ENCODE results near the gene VEZT.

DNA sequence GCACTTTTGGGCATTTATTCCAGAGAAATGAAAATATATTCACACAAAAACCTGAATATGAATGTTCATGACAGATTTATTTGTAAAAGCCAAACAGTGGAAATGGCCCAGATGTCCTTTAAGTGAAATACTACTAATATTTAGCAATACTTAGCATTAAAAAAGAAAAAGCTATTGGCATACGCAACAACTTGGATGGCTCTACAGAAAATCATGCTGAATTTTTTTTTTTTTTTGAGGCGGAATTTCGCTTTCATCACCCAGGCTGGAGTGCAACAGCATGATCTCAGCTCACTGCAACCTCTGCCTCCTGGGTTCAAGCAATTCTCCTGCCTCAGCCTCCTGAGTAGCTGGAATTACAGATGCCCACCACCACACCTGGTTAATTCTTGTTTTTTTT is 24.5 kb upstream of the VEZT start:
- TF ChIP-seq, protein P1, sequence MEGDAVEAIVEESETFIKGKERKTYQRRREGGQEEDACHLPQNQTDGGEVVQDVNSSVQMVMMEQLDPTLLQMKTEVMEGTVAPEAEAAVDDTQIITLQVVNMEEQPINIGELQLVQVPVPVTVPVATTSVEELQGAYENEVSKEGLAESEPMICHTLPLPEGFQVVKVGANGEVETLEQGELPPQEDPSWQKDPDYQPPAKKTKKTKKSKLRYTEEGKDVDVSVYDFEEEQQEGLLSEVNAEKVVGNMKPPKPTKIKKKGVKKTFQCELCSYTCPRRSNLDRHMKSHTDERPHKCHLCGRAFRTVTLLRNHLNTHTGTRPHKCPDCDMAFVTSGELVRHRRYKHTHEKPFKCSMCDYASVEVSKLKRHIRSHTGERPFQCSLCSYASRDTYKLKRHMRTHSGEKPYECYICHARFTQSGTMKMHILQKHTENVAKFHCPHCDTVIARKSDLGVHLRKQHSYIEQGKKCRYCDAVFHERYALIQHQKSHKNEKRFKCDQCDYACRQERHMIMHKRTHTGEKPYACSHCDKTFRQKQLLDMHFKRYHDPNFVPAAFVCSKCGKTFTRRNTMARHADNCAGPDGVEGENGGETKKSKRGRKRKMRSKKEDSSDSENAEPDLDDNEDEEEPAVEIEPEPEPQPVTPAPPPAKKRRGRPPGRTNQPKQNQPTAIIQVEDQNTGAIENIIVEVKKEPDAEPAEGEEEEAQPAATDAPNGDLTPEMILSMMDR (conservative IDR thresholded peaks at IDR 0.05 in 1 of 2, IDR thresholded peaks at IDR 0.05 in 1 of 2; ENCODE audit: low read depth in 1 of 2, low read length in 2 of 2), result no peak
- TF ChIP-seq EZH2 (IDR thresholded peaks at IDR 0.05; ENCODE audit: low read length, missing control alignments), result no peak
